T-cell (primary cell): ENCODE results near the gene OSBPL6. TPM values are rescaled to one million over a fixed set of nuclear protein-coding genes. Genes with fewer than 3 reads are reported as not detected.
"Not testable (repeated sequence)": the region's sequence is repeated elsewhere in the genome, so short reads cannot be mapped to it uniquely, and the experiment has no call there.

Experiments used
- ATAC-seq, 4 experiments: fragments of 200-7000 bp in 3 of 4; fragments of 150-1000 bp in 1 of 4; cut with Tn5 transposase; replicated peaks in 1 of 4; 1 replicate in 3 of 4; 2 replicates in 1 of 4; pipeline ENCODE4 v1.10.0; 2021; ENCODE audit warnings: moderate library complexity in 3 of 4, mild to moderate bottlenecking in 2 of 4, moderate number of reproducible peaks in 1 of 4
- CTCF ChIA-PET, 2 donors: fragments of 300-600 bp; sonication (Branson Sonifier 250); formaldehyde crosslinking; loops; one replicate each; lab custom pipeline; 2022; ENCODE audit warnings: antibody characterized with exemption in 2 of 2; lab: Charles Lee
- POLR2A ChIA-PET, 2 donors: fragments of 300-600 bp; sonication (Branson Sonifier 250); formaldehyde crosslinking; loops; one replicate each; lab custom pipeline; 2022; ENCODE audit warnings: antibody characterized with exemption in 2 of 2; lab: Charles Lee
- DNase-seq, 35 experiments: peaks; one replicate each; pipeline versions ENCODE4 v3.0.0 to v3.0.0-alpha.2; 2013 to 2023
- H3K27ac ChIP-seq: one replicate; pipeline ENCODE4 v1.5.1; 2013; ENCODE audit warnings: low read length
- H3K27me3 ChIP-seq, 2 experiments: replicated peaks in 1 of 2; 1 replicate in 1 of 2; 2 replicates in 1 of 2; pipeline versions ENCODE4 v1.6.1 to v1.7.0; 2013; ENCODE audit warnings: low read length in 1 of 2, mixed read lengths in 1 of 2; ENCODE audit not compliant: control insufficient read depth in 2 of 2, insufficient read depth in 2 of 2; ENCODE audit errors: extremely low read depth in 1 of 2
- H3K36me3 ChIP-seq, 2 donors: 1 replicate in 1 of 2; 2 replicates in 1 of 2; pipeline versions ENCODE4 v1.6.1 to v1.7.0; 2013; ENCODE audit warnings: low read length in 1 of 2; ENCODE audit not compliant: control insufficient read depth in 2 of 2, insufficient read depth in 1 of 2; ENCODE audit errors: extremely low read depth in 1 of 2
- H3K4me1 ChIP-seq, 2 experiments: 1 replicate in 1 of 2; 2 replicates in 1 of 2; pipeline versions ENCODE4 v1.6.1 to v1.7.0; 2013; ENCODE audit warnings: low read length in 2 of 2, mixed read lengths in 1 of 2; ENCODE audit not compliant: insufficient read depth in 2 of 2, control insufficient read depth in 1 of 2; ENCODE audit errors: extremely low read depth in 1 of 2
- H3K4me3 ChIP-seq, 2 donors: 1 replicate in 1 of 2; 2 replicates in 1 of 2; pipeline versions ENCODE4 v1.5.1 to v1.7.0; 2013; ENCODE audit warnings: mild to moderate bottlenecking in 2 of 2, low read length in 1 of 2, moderate library complexity in 1 of 2; ENCODE audit not compliant: control insufficient read depth in 1 of 2; ENCODE audit errors: extremely low read depth in 1 of 2
- H3K9me3 ChIP-seq: 2 replicates; pipeline ENCODE4 v1.7.0; 2013
- H3K27ac Mint-ChIP-seq, 2 donors: one replicate each; pipeline ENCODE4 v1.8.0; 2020 to 2021; ENCODE audit warnings: mild to moderate bottlenecking in 2 of 2, mixed read lengths in 2 of 2
- H3K27me3 Mint-ChIP-seq, 2 donors: one replicate each; pipeline ENCODE4 v1.8.0; 2021 to 2022; ENCODE audit warnings: mixed read lengths in 2 of 2
- H3K36me3 Mint-ChIP-seq: one replicate; pipeline ENCODE4 v1.8.0; 2021; ENCODE audit warnings: mixed read lengths
- H3K4me1 Mint-ChIP-seq, 3 donors: one replicate each; pipeline ENCODE4 v1.8.0; 2020 to 2022; ENCODE audit warnings: mixed read lengths in 3 of 3, mild to moderate bottlenecking in 1 of 3
- H3K4me3 Mint-ChIP-seq, 3 donors: one replicate each; pipeline ENCODE4 v1.8.0; 2020 to 2022; ENCODE audit warnings: mild to moderate bottlenecking in 3 of 3, mixed read lengths in 3 of 3, moderate library complexity in 3 of 3
- H3K9me3 Mint-ChIP-seq, 3 donors: one replicate each; pipeline ENCODE4 v1.8.0; 2020 to 2022; ENCODE audit warnings: mixed read lengths in 3 of 3
- WGBS: methylation state at CpG from one replicate; pipeline ENCODE4 v1.1.5; 2013; ENCODE audit warnings: missing lambda C conversion rate; ENCODE audit not compliant: insufficient coverage; 5-methylcytosine and 5-hydroxymethylcytosine counted together
- total RNA-seq, 35 experiments: library from RNA in 6 of 35; stranded (reverse) in 6 of 35; fragments of 120-200 nt in 1 of 35; gene quantifications; one replicate each; pipeline versions ENCODE4 v1.2.1 to v1.2.4 and lab custom pipeline; 2013 to 2026

OSBPL6 gene
- total RNA-seq, 5 donors from 2014 or later (not counting 1 experiment from before 2014, with no cell fraction given): 0.08 to 0.41 (median 0.26) TPM

- H3K36me3 ChIP-seq: peaks cover 0 to 3% of the 10 kb centered on the region in 2 donors
- H3K4me3 Mint-ChIP-seq: no peak overlapping the region
- WGBS: no CpG with 5 or more reads among the region's 3 CpGs
- H3K27me3 Mint-ChIP-seq: no peaks in the 10 kb centered on the region
- CTCF ChIA-PET: interaction anchor here (0.6 to 2.5 kb wide), 6 partner anchors 16 to 433 kb away, joined by 3 to 15 read pairs (median 4); no protein-coding TSS in a partner anchor
- no peaks in the 10 kb centered on the region for H3K9me3 ChIP-seq
- H3K27ac Mint-ChIP-seq: no peak overlapping the region
- H3K36me3 Mint-ChIP-seq: peaks cover 8% of the 10 kb centered on the region
- ATAC-seq (no peak), DNase-seq (no peak)
- peaks cover 0 to 4% (median 0%) of the 10 kb centered on the region in 3 donors for H3K9me3 Mint-ChIP-seq
- no peak overlapping the region for H3K27ac ChIP-seq
- POLR2A ChIA-PET: interaction anchor here in 1 of 2 donors (0.5 kb wide), 1 partner anchor 16 kb away, joined by 3 read pairs; no protein-coding TSS in a partner anchor
- no peaks in the 10 kb centered on the region for H3K27me3 ChIP-seq
- peaks cover 19 to 36% (median 22%) of the 10 kb centered on the region in 3 donors for H3K4me1 Mint-ChIP-seq
- H3K4me3 ChIP-seq: no peak overlapping the region
- peaks cover 11 to 15% of the 10 kb centered on the region in 2 experiments for H3K4me1 ChIP-seq
Measured at GRCh38 chr2:178417916-178418315, 223.6 kb downstream of the OSBPL6 start.

GRCh38 chr2:178418426-178418825 is 224.1 kb downstream of the OSBPL6 start:
- WGBS: no CpG with 5 or more reads among the region's 1 CpG
- ChIA-PET POLR2A (interaction anchor here in 1 of 2 donors (0.5 kb wide), 1 partner anchor 15 kb away, joined by 3 read pairs; no protein-coding TSS in a partner anchor), CTCF (interaction anchor here (0.6 to 2.5 kb wide), 7 partner anchors 13 to 434 kb away, joined by 3 to 15 read pairs (median 4); no protein-coding TSS in a partner anchor)
- ATAC-seq: no peak
- Histone ChIP-seq H3K36me3 (peaks cover 0 to 3% of the 10 kb centered on the region in 2 donors), H3K9me3 (no peaks in the 10 kb centered on the region), H3K4me1 (peaks cover 11% of the 10 kb centered on the region in 2 experiments), H3K27me3 (no peaks in the 10 kb centered on the region), H3K4me3 (no peak overlapping the region), H3K27ac (no peak overlapping the region)
- peaks cover 8% of the 10 kb centered on the region for H3K36me3 Mint-ChIP-seq
- no peak overlapping the region for H3K4me3 Mint-ChIP-seq
- peaks cover 14 to 31% (median 17%) of the 10 kb centered on the region in 3 donors for H3K4me1 Mint-ChIP-seq
- no peak overlapping the region for H3K27ac Mint-ChIP-seq
- no peak for DNase-seq
- peaks cover 0 to 4% (median 0%) of the 10 kb centered on the region in 3 donors for H3K9me3 Mint-ChIP-seq
- H3K27me3 Mint-ChIP-seq: no peaks in the 10 kb centered on the region

DNA sequence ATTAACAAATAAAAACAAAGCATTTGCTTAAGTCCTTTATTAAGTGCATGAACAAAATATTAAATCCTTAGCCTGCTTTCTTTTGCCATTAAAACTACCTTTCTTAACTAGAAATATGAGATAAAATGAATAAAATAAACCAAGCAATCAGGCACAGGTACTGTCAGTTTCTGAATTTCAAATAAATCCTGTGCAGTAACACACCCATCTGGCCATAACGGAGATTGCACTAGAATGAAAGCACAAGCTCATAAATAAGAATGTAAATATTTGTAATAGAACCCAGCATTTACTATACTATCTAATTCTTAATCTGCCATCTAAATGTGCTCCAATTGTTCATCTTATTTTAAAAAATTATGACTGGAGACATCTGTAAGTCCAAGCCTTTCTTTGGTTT is 224.8 kb downstream of the OSBPL6 start:
- peaks cover 7 to 11% of the 10 kb centered on the region in 2 experiments for H3K4me1 ChIP-seq
- Mint-ChIP-seq H3K27ac (no peak overlapping the region), H3K4me3 (no peak overlapping the region), H3K4me1 (peaks cover 11 to 25% (median 13%) of the 10 kb centered on the region in 3 donors), H3K36me3 (peaks cover 13% of the 10 kb centered on the region), H3K9me3 (peaks cover 0 to 4% (median under 1%) of the 10 kb centered on the region in 3 donors), H3K27me3 (no peaks in the 10 kb centered on the region)
- no CpG with 5 or more reads among the region's 1 CpG for WGBS
- ChIA-PET CTCF (interaction anchor here (1.1 to 2.5 kb wide), 5 partner anchors 14 to 23 kb away, joined by 4 to 15 read pairs (median 6); no protein-coding TSS in a partner anchor), POLR2A (no interaction called here)
- ATAC-seq (no peak), DNase-seq (no peak)
- H3K27ac ChIP-seq: no peak overlapping the region
- H3K4me3 ChIP-seq: no peak overlapping the region
- H3K27me3 ChIP-seq: no peaks in the 10 kb centered on the region
- H3K9me3 ChIP-seq: no peaks in the 10 kb centered on the region
- peaks cover 0 to 3% of the 10 kb centered on the region in 2 donors for H3K36me3 ChIP-seq

DNA sequence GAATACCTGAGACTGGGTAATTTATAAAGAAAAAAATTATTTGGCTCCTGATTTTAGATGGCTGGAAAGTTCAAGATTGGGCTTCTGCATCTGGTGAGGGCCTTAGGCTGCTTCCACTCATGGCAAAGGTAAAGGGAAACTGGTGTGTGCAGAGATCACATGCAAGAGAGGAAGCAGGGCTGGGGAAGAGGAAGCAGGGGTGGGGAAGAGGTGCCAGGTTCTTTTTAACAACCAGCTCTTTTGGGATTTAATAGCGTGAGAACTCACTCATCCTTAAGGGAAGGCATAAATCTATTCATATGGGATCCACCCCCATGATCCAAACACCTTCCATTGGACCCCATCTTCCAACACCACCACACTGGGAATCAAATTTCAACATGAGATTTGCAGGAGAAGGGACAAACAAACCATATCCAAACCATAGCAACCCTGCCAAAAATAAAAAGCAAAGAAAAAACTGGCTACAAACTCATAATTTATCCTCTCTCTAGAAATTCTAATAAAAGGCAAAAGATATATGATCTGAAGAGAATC is 226.2 kb downstream of the OSBPL6 start:
- ATAC-seq (no peak), DNase-seq (no peak)
- Histone ChIP-seq H3K9me3 (no peaks in the 10 kb centered on the region), H3K27me3 (no peaks in the 10 kb centered on the region), H3K27ac (no peak overlapping the region), H3K4me1 (no peaks in the 10 kb centered on the region), H3K36me3 (peaks cover 0 to 3% of the 10 kb centered on the region in 2 donors), H3K4me3 (no peak overlapping the region)
- H3K9me3 Mint-ChIP-seq: peaks cover 0 to 18% (median 11%) of the 10 kb centered on the region in 3 donors
- POLR2A ChIA-PET: interaction anchor here in 1 of 2 donors (1.0 kb wide), 1 partner anchor 20 kb away, joined by 3 read pairs; no protein-coding TSS in a partner anchor
- no peaks in the 10 kb centered on the region for H3K27me3 Mint-ChIP-seq
- no peak overlapping the region for H3K4me3 Mint-ChIP-seq
- H3K4me1 Mint-ChIP-seq: peaks cover 0 to 13% (median 1%) of the 10 kb centered on the region in 3 donors
- CTCF ChIA-PET: interaction anchor here in 1 of 2 donors (0.9 to 1.7 kb wide), 2 partner anchors 19 to 21 kb away, joined by 5 read pairs; no protein-coding TSS in a partner anchor
- H3K27ac Mint-ChIP-seq: no peak overlapping the region
- H3K36me3 Mint-ChIP-seq: peaks cover 26% of the 10 kb centered on the region
- WGBS: no CpG with 5 or more reads among the region's 1 CpG

DNA sequence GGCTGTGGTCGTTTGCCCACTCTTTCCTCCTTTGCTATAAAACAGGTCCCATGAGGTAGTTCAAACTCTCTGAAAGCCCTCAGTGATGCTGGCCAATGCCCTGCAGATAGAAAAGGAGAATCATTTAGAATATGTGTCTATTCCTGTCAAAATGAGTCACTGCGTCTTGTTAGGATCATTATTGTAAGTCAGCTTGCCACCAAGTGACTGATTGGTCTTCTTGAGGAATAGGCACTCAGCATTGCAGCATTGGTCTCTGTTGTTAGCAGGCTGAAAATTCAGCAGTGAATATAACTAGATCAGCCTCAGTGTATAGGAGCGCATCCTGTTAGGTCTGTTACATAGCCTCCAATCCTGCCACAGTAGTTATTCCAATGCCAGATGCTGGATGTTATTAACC is 227.8 kb downstream of the OSBPL6 start:
- Histone ChIP-seq H3K36me3 (peaks cover under 1 to 3% of the 10 kb centered on the region in 2 donors), H3K27me3 (no peaks in the 10 kb centered on the region), H3K4me3 (no peak overlapping the region), H3K27ac (no peak overlapping the region), H3K4me1 (no peaks in the 10 kb centered on the region), H3K9me3 (no peaks in the 10 kb centered on the region)
- Mint-ChIP-seq H3K9me3 (peaks cover 0 to 25% (median 17%) of the 10 kb centered on the region in 3 donors), H3K4me1 (peaks cover 0 to 6% (median 0%) of the 10 kb centered on the region in 3 donors), H3K27me3 (no peaks in the 10 kb centered on the region), H3K4me3 (no peak overlapping the region), H3K36me3 (peaks cover 42% of the 10 kb centered on the region), H3K27ac (no peak overlapping the region)
- no peak for ATAC-seq
- no CpG with 5 or more reads among the region's 3 CpGs for WGBS
- DNase-seq: no peak
- POLR2A ChIA-PET: interaction anchor here in 1 of 2 donors (0.6 kb wide), 1 partner anchor 1521 kb away, joined by 3 read pairs; no protein-coding TSS in a partner anchor
- CTCF ChIA-PET: interaction anchor here in 1 of 2 donors (0.5 kb wide), 1 partner anchor 277 kb away, joined by 3 read pairs; no protein-coding TSS in a partner anchor

DNA sequence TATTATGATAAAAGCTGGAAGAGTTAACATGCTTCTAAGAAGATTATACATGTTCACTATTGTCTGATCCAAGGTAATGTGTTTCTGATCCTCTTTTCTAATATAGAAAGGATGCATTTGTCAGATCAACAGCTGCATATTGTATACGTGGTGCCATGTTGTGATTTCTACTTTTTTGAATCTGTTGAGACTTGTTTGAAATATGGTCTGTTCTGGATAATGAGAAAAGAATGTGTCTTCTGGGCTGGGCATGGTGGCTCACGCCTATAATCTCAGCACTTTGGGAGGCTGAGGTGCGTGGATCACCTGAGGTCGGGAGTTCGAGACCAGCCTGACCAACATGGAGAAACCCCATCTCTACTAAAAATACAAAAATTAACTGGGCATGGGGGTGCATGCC is 229.4 kb downstream of the OSBPL6 start:
- H3K27ac ChIP-seq, ATAC-seq, H3K4me3 ChIP-seq, DNase-seq, H3K4me1 ChIP-seq, H3K27me3 Mint-ChIP-seq, H3K27ac Mint-ChIP-seq, CTCF ChIA-PET, H3K27me3 ChIP-seq, H3K36me3 ChIP-seq, H3K9me3 ChIP-seq, H3K4me1 Mint-ChIP-seq, POLR2A ChIA-PET, H3K4me3 Mint-ChIP-seq: not testable (repeated sequence)
- H3K36me3 Mint-ChIP-seq: peaks cover 54% of the 10 kb centered on the region
- H3K9me3 Mint-ChIP-seq: peaks cover 0 to 25% (median 17%) of the 10 kb centered on the region in 3 donors
- 86% methylated on average over 1 of the region's 5 CpGs for WGBS
